ENCODE data around the gene APCDD1L. TPM values are rescaled to one million over a fixed set of nuclear protein-coding genes. Genes with fewer than 3 reads are reported as not detected.
"Not testable (repeated sequence)": the region's sequence is repeated elsewhere in the genome, so short reads cannot be mapped to it uniquely, and the experiment has no call there.

The APCDD1L gene
- total RNA-seq, 1 experiment from 2014 or later = not detected

- H3K27me3 Mint-ChIP-seq (ENCODE audit: insufficient read depth, unreplicated experiment) = peaks cover 26% of the 10 kb centered on the region
- Histone ChIP-seq H3K4me3 (ENCODE audit: low read depth, low read length) (no peak overlapping the region), H3K36me3 (ENCODE audit: control insufficient read depth, insufficient read depth, low read length) (no peaks in the 10 kb centered on the region), H3K4me1 (no peaks in the 10 kb centered on the region), H3K27me3 (replicated peaks; ENCODE audit: control insufficient read depth, insufficient read depth, low read length) (no peaks in the 10 kb centered on the region; the same call in 1 of the 2 replicates), H3K9me3 (peaks cover 2% of the 10 kb centered on the region; the same call in 1 of the 2 replicates)
- H3K36me3 Mint-ChIP-seq (ENCODE audit: insufficient read depth, unreplicated experiment) = no peaks in the 10 kb centered on the region
- no peak overlapping the region for H3K4me3 Mint-ChIP-seq (ENCODE audit: unreplicated experiment)
- intact Hi-C loops (cut with micrococcal nuclease; ENCODE audit: unreplicated experiment) = no loop called here
- DNase-seq = peak in 1 of 2 experiments; percentile 26
- H3K27ac Mint-ChIP-seq (ENCODE audit: unreplicated experiment) = no peak overlapping the region
- TF ChIP-seq, protein P1, sequence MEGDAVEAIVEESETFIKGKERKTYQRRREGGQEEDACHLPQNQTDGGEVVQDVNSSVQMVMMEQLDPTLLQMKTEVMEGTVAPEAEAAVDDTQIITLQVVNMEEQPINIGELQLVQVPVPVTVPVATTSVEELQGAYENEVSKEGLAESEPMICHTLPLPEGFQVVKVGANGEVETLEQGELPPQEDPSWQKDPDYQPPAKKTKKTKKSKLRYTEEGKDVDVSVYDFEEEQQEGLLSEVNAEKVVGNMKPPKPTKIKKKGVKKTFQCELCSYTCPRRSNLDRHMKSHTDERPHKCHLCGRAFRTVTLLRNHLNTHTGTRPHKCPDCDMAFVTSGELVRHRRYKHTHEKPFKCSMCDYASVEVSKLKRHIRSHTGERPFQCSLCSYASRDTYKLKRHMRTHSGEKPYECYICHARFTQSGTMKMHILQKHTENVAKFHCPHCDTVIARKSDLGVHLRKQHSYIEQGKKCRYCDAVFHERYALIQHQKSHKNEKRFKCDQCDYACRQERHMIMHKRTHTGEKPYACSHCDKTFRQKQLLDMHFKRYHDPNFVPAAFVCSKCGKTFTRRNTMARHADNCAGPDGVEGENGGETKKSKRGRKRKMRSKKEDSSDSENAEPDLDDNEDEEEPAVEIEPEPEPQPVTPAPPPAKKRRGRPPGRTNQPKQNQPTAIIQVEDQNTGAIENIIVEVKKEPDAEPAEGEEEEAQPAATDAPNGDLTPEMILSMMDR (IDR thresholded peaks at IDR 0.05; ENCODE audit: insufficient read depth in 1 of 2, low read depth in 1 of 2, low read length in 1 of 2, severe bottlenecking in 1 of 2, unreplicated experiment in 1 of 2) = no peak
- CTCF ChIA-PET = no interaction called here
- H3K4me1 Mint-ChIP-seq (ENCODE audit: low read depth, unreplicated experiment) = no peaks in the 10 kb centered on the region
- no TSS peak for BruUV-seq (replicated peaks)
- H3K9me3 Mint-ChIP-seq (ENCODE audit: unreplicated experiment) = peaks cover 6% of the 10 kb centered on the region
- POLR2A ChIA-PET = no interaction called here
Measured at GRCh38 chr20:58544286-58544685, 29.1 kb upstream of the APCDD1L start.

GRCh38 chr20:58543274-58543673, 28.1 kb upstream of the APCDD1L start:
- DNase-seq = peak in 1 of 2 experiments; percentile 8
- no peak overlapping the region for H3K4me3 Mint-ChIP-seq (ENCODE audit: unreplicated experiment)
- H3K27me3 ChIP-seq (replicated peaks; ENCODE audit: control insufficient read depth, insufficient read depth, low read length) = no peaks in the 10 kb centered on the region; the same call in 1 of the 2 replicates
- CTCF ChIA-PET = no interaction called here
- H3K4me1 ChIP-seq = no peaks in the 10 kb centered on the region
- peaks cover 23% of the 10 kb centered on the region for H3K27me3 Mint-ChIP-seq (ENCODE audit: insufficient read depth, unreplicated experiment)
- H3K36me3 Mint-ChIP-seq (ENCODE audit: insufficient read depth, unreplicated experiment) = no peaks in the 10 kb centered on the region
- intact Hi-C loops (cut with micrococcal nuclease; ENCODE audit: unreplicated experiment) = no loop called here
- H3K36me3 ChIP-seq (ENCODE audit: control insufficient read depth, insufficient read depth, low read length) = no peaks in the 10 kb centered on the region
- TF ChIP-seq, protein P1 (IDR thresholded peaks at IDR 0.05; ENCODE audit: insufficient read depth in 1 of 2, low read depth in 1 of 2, low read length in 1 of 2, severe bottlenecking in 1 of 2, unreplicated experiment in 1 of 2) = no peak
- no peak overlapping the region for H3K27ac Mint-ChIP-seq (ENCODE audit: unreplicated experiment)
- H3K4me3 ChIP-seq (ENCODE audit: low read depth, low read length) = no peak overlapping the region
- no TSS peak for BruUV-seq (replicated peaks)
- POLR2A ChIA-PET = no interaction called here
- peaks cover 11% of the 10 kb centered on the region; the same call in 1 of the 2 replicates for H3K9me3 ChIP-seq
- H3K4me1 Mint-ChIP-seq (ENCODE audit: low read depth, unreplicated experiment) = no peaks in the 10 kb centered on the region
- peaks cover 15% of the 10 kb centered on the region for H3K9me3 Mint-ChIP-seq (ENCODE audit: unreplicated experiment)

DNA sequence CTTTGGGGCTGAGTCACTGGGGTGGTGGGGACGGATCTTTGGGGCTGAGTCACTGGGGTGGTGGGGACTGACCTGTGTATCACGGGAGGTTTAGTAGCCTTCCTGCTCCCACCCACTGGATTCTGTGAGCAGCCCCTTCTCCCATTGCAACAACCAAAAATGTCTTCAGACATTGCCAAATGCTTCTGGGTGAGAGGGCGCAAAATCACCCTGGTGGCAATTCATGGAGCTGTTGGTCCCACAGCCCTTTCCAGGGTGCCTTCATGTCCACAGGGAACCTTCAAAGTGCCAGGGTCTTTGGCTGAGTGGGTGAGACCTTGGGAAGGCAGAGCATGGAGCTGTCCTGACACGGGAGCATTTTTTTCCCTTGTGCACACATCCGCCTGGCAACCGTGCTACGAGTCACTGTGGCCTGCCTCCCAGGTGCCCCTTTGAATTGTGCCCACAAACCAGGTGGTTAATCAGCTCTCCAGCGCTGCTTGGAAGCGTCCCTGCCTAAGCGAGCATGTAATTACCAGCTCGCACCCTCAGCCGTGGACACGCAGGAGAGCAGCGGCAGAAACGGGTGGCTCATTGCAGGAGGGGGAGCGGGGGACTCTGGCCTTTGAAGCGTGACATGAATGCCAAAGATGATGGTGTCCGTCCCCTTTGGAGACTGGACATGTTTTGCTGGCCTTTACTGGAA, 27.4 kb upstream of the APCDD1L start:
- no TSS peak for BruUV-seq (replicated peaks)
- ChIA-PET POLR2A (no interaction called here), CTCF (no interaction called here)
- Mint-ChIP-seq H3K27ac (ENCODE audit: unreplicated experiment) (no peak overlapping the region), H3K36me3 (ENCODE audit: insufficient read depth, unreplicated experiment) (no peaks in the 10 kb centered on the region), H3K9me3 (ENCODE audit: unreplicated experiment) (peaks cover 22% of the 10 kb centered on the region), H3K27me3 (ENCODE audit: insufficient read depth, unreplicated experiment) (peaks cover 22% of the 10 kb centered on the region), H3K4me3 (ENCODE audit: unreplicated experiment) (no peak overlapping the region), H3K4me1 (ENCODE audit: low read depth, unreplicated experiment) (no peaks in the 10 kb centered on the region)
- no peaks in the 10 kb centered on the region for H3K27me3 ChIP-seq (replicated peaks; ENCODE audit: control insufficient read depth, insufficient read depth, low read length)
- TF ChIP-seq, protein P1 (IDR thresholded peaks at IDR 0.05; ENCODE audit: insufficient read depth in 1 of 2, low read depth in 1 of 2, low read length in 1 of 2, severe bottlenecking in 1 of 2, unreplicated experiment in 1 of 2) = no peak
- intact Hi-C loops (cut with micrococcal nuclease; ENCODE audit: unreplicated experiment) = no loop called here
- no peak overlapping the region for H3K4me3 ChIP-seq (ENCODE audit: low read depth, low read length)
- no peaks in the 10 kb centered on the region for H3K4me1 ChIP-seq
- peaks cover 17% of the 10 kb centered on the region; the same call in 1 of the 2 replicates for H3K9me3 ChIP-seq
- DNase-seq = peak in 1 of 2 experiments; percentile 34
- H3K36me3 ChIP-seq (ENCODE audit: control insufficient read depth, insufficient read depth, low read length) = no peaks in the 10 kb centered on the region

DNA sequence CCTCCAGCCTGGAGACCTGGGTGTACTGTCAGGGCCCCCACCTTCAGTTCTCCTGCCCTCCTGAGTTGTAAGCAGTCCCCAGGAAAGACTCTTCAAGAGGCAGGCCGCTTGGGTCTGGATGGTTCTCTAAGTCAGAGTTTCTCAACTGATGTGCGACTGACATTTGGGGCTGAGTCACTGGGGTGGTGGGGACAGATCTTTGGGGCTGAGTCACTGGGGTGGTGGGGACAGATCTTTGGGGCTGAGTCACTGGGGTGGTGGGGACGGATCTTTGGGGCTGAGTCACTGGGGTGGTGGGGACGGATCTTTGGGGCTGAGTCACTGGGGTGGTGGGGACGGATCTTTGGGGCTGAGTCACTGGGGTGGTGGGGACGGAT, 26.8 kb upstream of the APCDD1L start:
- peak in 1 of 2 experiments; percentile 32 for DNase-seq
- intact Hi-C loops (cut with micrococcal nuclease; ENCODE audit: unreplicated experiment); CTCF ChIA-PET; BruUV-seq (replicated peaks); POLR2A ChIA-PET; H3K27ac Mint-ChIP-seq (ENCODE audit: unreplicated experiment); H3K36me3 ChIP-seq (ENCODE audit: control insufficient read depth, insufficient read depth, low read length); H3K4me3 Mint-ChIP-seq (ENCODE audit: unreplicated experiment); H3K27me3 ChIP-seq (replicated peaks; ENCODE audit: control insufficient read depth, insufficient read depth, low read length); H3K4me3 ChIP-seq (ENCODE audit: low read depth, low read length); H3K4me1 Mint-ChIP-seq (ENCODE audit: low read depth, unreplicated experiment); H3K4me1 ChIP-seq; H3K36me3 Mint-ChIP-seq (ENCODE audit: insufficient read depth, unreplicated experiment): not testable (repeated sequence)
- H3K9me3 ChIP-seq = peaks cover 23% of the 10 kb centered on the region; the same call in 1 of the 2 replicates
- Mint-ChIP-seq H3K27me3 (ENCODE audit: insufficient read depth, unreplicated experiment) (peaks cover 17% of the 10 kb centered on the region), H3K9me3 (ENCODE audit: unreplicated experiment) (peaks cover 27% of the 10 kb centered on the region)
